HepG2 (cell line): ENCODE measurements around the gene CPM.

Experiments used
- CBFB ChIP-seq: sonication (generic); formaldehyde crosslinking; IDR thresholded peaks from 2 replicates; pipeline ENCODE4 v1.4.0; 2020; ENCODE audit warnings: missing genetic modification reagents
- CTCF ChIP-seq: sonication (generic); formaldehyde crosslinking; IDR thresholded peaks from 2 replicates; pipeline ENCODE4 v1.5.0; 2020; ENCODE audit warnings: mild to moderate bottlenecking, missing genetic modification reagents, moderate library complexity
- JUND ChIP-seq: sonication (generic); formaldehyde crosslinking; IDR thresholded peaks from 2 replicates; pipeline ENCODE4 v1.8.0; 2022; ENCODE audit warnings: mild to moderate bottlenecking, missing genetic modification reagents
- KDM5B ChIP-seq: sonication (generic); formaldehyde crosslinking; IDR thresholded peaks from 2 replicates; pipeline ENCODE4 v1.4.0; 2020; ENCODE audit warnings: missing genetic modification reagents, mild to moderate bottlenecking, borderline replicate concordance
- MXI1 ChIP-seq: IDR thresholded peaks from 3 replicates; pipeline ENCODE4 v1.6.1; 2012; ENCODE audit warnings: low read depth, low read length, inconsistent platforms, borderline replicate concordance
- NCOA1 ChIP-seq: sonication (generic); formaldehyde crosslinking; IDR thresholded peaks from 2 replicates; pipeline ENCODE4 v1.9.0; 2021; ENCODE audit warnings: missing genetic modification reagents
- POLR2A ChIP-seq, 2 experiments: IDR thresholded peaks; 2 replicates each; pipeline ENCODE4 v1.6.1; 2011; ENCODE audit warnings: low read depth in 2 of 2, low read length in 2 of 2, mild to moderate bottlenecking in 1 of 2, moderate library complexity in 1 of 2; ENCODE audit not compliant: insufficient read depth in 1 of 2
- REL ChIP-seq: sonication (generic); formaldehyde crosslinking; conservative IDR thresholded peaks from 2 replicates; pipeline ENCODE4 v1.8.0; 2022; ENCODE audit warnings: mild to moderate bottlenecking, missing genetic modification reagents, moderate library complexity
- REST ChIP-seq, 2 experiments: IDR thresholded peaks; 2 replicates each; pipeline ENCODE4 v1.6.1; 2011 to 2012; ENCODE audit warnings: low read length in 2 of 2, borderline replicate concordance in 1 of 2, low read depth in 1 of 2, mild to moderate bottlenecking in 1 of 2, moderate library complexity in 1 of 2
- U2AF2 ChIP-seq: fragments of 200-400 bp; formaldehyde crosslinking; IDR thresholded peaks from 2 replicates; pipeline ENCODE4 v1.6.1; 2017; ENCODE audit warnings: low read depth, mild to moderate bottlenecking, low read length
- ZBTB1 ChIP-seq: sonication (generic); formaldehyde crosslinking; IDR thresholded peaks from 2 replicates; pipeline ENCODE4 v1.4.0; 2020; ENCODE audit warnings: missing genetic modification reagents, borderline replicate concordance
- ZBTB39 ChIP-seq: sonication (generic); formaldehyde crosslinking; IDR thresholded peaks from 2 replicates; pipeline ENCODE4 v1.5.0; 2020; ENCODE audit warnings: missing genetic modification reagents
- ZNF232 ChIP-seq: sonication (generic); formaldehyde crosslinking; IDR thresholded peaks from 2 replicates; pipeline ENCODE4 v1.4.0; 2020; ENCODE audit warnings: missing genetic modification reagents, borderline replicate concordance
- ZNF557 ChIP-seq: sonication (generic); formaldehyde crosslinking; IDR thresholded peaks from 2 replicates; pipeline ENCODE4 v1.4.0; 2020; ENCODE audit warnings: missing genetic modification reagents

- TF ChIP-seq NCOA1 (CRISPR knock-in tag) (no peak), KDM5B (CRISPR knock-in tag) (no peak), REST (IDR thresholded peaks at IDR 0.05; ENCODE audit: borderline replicate concordance in 1 of 2, low read depth in 1 of 2, low read length in 2 of 2) (no peak), ZNF232 (CRISPR knock-in tag) (no peak), JUND (CRISPR knock-in tag) (no peak), CBFB (CRISPR knock-in tag) (no peak), ZNF557 (CRISPR knock-in tag) (no peak), CTCF (CRISPR knock-in tag) (no peak), MXI1 (no peak), POLR2A (IDR thresholded peaks at IDR 0.05; ENCODE audit: insufficient read depth in 1 of 2, low read depth in 2 of 2, low read length in 2 of 2) (no peak), ZBTB1 (CRISPR knock-in tag) (no peak), U2AF2 (no peak), REL (CRISPR knock-in tag) (no peak), ZBTB39 (no peak)
Observed at GRCh38 chr12:68901551-68901950, 31.4 kb downstream of the CPM start.
